K562 (cell line): ENCODE results near the gene SOAT2. TPM values are rescaled to one million over a fixed set of nuclear protein-coding genes. Genes with fewer than 3 reads are reported as not detected.

Source experiments
- ATAC-seq: fragments of 200-7000 bp; cut with Tn5 transposase; 3 replicates; pipeline ENCODE4 v1.9.1; 2020; ENCODE audit warnings: moderate library complexity
- BruUV-seq: library from RNA; stranded (reverse); fragments of 400-500 nt; replicated peaks from 2 replicates; lab custom pipeline; 2021; lab: Mats Ljungman, UMichigan
- CTCF ChIA-PET: fragments of 300-600 bp; formaldehyde crosslinking; extraction: SDS; loops from one replicate; lab custom pipeline; 2021; ENCODE audit warnings: low intra/inter-chr PET ratio; lab: Yijun Ruan, JAX
- POLR2A ChIA-PET: fragments of 300-600, 350-650 bp; sonication (Branson Sonifier 250); formaldehyde crosslinking; extraction: SDS; loops from one replicate; lab custom pipeline; 2021; ENCODE audit warnings: antibody characterized with exemption, inconsistent platforms; lab: Yijun Ruan, JAX
- DNase-seq, 4 experiments: peaks; one replicate each; pipeline versions ENCODE4 v3.0.0 to v3.0.0-alpha.2; 2011 to 2018; ENCODE audit warnings: low spot score in 3 of 4, mixed read lengths in 3 of 4; ENCODE audit errors: extremely low read depth in 1 of 4
- FAIRE-seq: peaks from 2 replicates; lab custom pipeline; 2011; peaks lifted over from hg19 to GRCh38; lab: Jason Lieb, UNC
- H2AFZ ChIP-seq: 2 replicates; pipeline ENCODE4 v1.6.0; 2011; ENCODE audit warnings: low read depth, low read length, control low read depth, inconsistent platforms
- H3K27ac ChIP-seq: fragments of 200-600 bp; 3 replicates; pipeline ENCODE4 v1.8.0; 2011; ENCODE audit warnings: low read depth, mild to moderate bottlenecking, control low read depth, inconsistent platforms, low read length, moderate library complexity, mixed read lengths; ENCODE audit errors: extremely low read depth
- H3K27me3 ChIP-seq, 2 experiments: fragments of 300-600 bp in 1 of 2; 2 replicates in 1 of 2; 3 replicates in 1 of 2; pipeline versions ENCODE4 v1.6.0 to v1.8.0; 2011; ENCODE audit warnings: inconsistent platforms in 2 of 2, low read length in 2 of 2, mild to moderate bottlenecking in 1 of 2, mixed read lengths in 1 of 2, moderate library complexity in 1 of 2; ENCODE audit not compliant: control insufficient read depth in 2 of 2, insufficient read depth in 2 of 2
- H3K36me3 ChIP-seq: fragments of 300-600 bp; 3 replicates; pipeline ENCODE4 v1.8.0; 2011; ENCODE audit warnings: mild to moderate bottlenecking, low read length, inconsistent platforms; ENCODE audit not compliant: control insufficient read depth, insufficient read depth
- H3K4me1 ChIP-seq, 2 experiments: fragments of 200-600 bp in 1 of 2; replicated peaks in 1 of 2; 2 replicates in 1 of 2; 3 replicates in 1 of 2; pipeline versions ENCODE4 v1.5.1 to v1.8.0; 2011; ENCODE audit warnings: inconsistent platforms in 2 of 2, low read length in 2 of 2, mild to moderate bottlenecking in 1 of 2, mixed read lengths in 1 of 2, moderate library complexity in 1 of 2; ENCODE audit not compliant: control insufficient read depth in 2 of 2, insufficient read depth in 2 of 2
- H3K4me2 ChIP-seq: 2 replicates; pipeline ENCODE4 v1.6.1; 2011; ENCODE audit warnings: low read length, control low read depth, inconsistent platforms, mixed read lengths; ENCODE audit not compliant: insufficient read depth
- H3K4me3 ChIP-seq: fragments of 200-600 bp; sonication (generic), shearing (Covaris generic); 2 replicates; pipeline ENCODE4 v1.5.1; 2016; ENCODE audit warnings: control low read depth, inconsistent platforms
- H3K79me2 ChIP-seq: fragments of 200-600 bp; 3 replicates; pipeline ENCODE4 v1.8.0; 2011; ENCODE audit warnings: low read length, inconsistent platforms; ENCODE audit not compliant: control insufficient read depth, insufficient read depth
- H3K9ac ChIP-seq, 2 experiments: 2 replicates each; pipeline versions ENCODE4 v1.6.0 to v1.6.1; 2011; ENCODE audit warnings: low read depth in 2 of 2, low read length in 2 of 2, control low read depth in 1 of 2, inconsistent platforms in 1 of 2, mild to moderate bottlenecking in 1 of 2, mixed read lengths in 1 of 2; ENCODE audit not compliant: insufficient read depth in 1 of 2
- H3K9me1 ChIP-seq: one replicate; pipeline ENCODE4 v1.6.0; 2011; ENCODE audit warnings: inconsistent platforms, mild to moderate bottlenecking, low read length, moderate library complexity; ENCODE audit not compliant: control insufficient read depth, insufficient read depth
- H3K9me3 ChIP-seq: replicated peaks from 2 replicates; pipeline ENCODE4 v1.5.1; 2011; ENCODE audit warnings: low read depth, low read length, inconsistent platforms; ENCODE audit not compliant: control insufficient read depth, insufficient read depth
- H4K20me1 ChIP-seq: replicated peaks from 2 replicates; pipeline ENCODE4 v1.6.1; 2011; ENCODE audit warnings: low read length, inconsistent platforms, mixed read lengths; ENCODE audit not compliant: control insufficient read depth, insufficient read depth
- CBX1 ChIP-seq: sonication (generic); IDR thresholded peaks from 2 replicates; pipeline ENCODE4 v1.6.1; 2016; ENCODE audit warnings: antibody characterized with exemption, low read depth, mild to moderate bottlenecking
- E2F3 ChIP-seq: fragments of 250-450 bp; sonication (Bioruptor Pico); IDR thresholded peaks from 2 replicates; pipeline ENCODE4 v1.4.0; 2020; ENCODE audit warnings: mild to moderate bottlenecking
- FOS ChIP-seq: IDR thresholded peaks from 3 replicates; pipeline ENCODE4 v1.6.1; 2011; ENCODE audit not compliant: insufficient read length; ENCODE audit errors: extremely low read depth
- GATA2 ChIP-seq: sonication (generic); formaldehyde crosslinking; IDR thresholded peaks from 2 replicates; pipeline ENCODE4 v1.4.0; 2020; ENCODE audit warnings: mild to moderate bottlenecking, missing genetic modification reagents
- HDAC8 ChIP-seq: fragments of 450-650 bp; IDR thresholded peaks from 2 replicates; pipeline ENCODE4 v1.6.1; 2016; ENCODE audit warnings: mild to moderate bottlenecking, missing genetic modification characterization, moderate library complexity, missing compliant biosample characterization
- MXI1 ChIP-seq: IDR thresholded peaks from 2 replicates; pipeline ENCODE4 v1.6.1; 2011; ENCODE audit warnings: low read depth, mild to moderate bottlenecking, improper control_type of control experiment, low read length
- PHF21A ChIP-seq: fragments of 450-650 bp; IDR thresholded peaks from 2 replicates; pipeline ENCODE4 v1.6.1; 2017; ENCODE audit warnings: low read depth, borderline replicate concordance
- PRMT5 ChIP-seq: sonication (generic); formaldehyde crosslinking; IDR thresholded peaks from 2 replicates; pipeline ENCODE4 v1.5.0; 2020; ENCODE audit warnings: missing genetic modification reagents
- RCOR1 ChIP-seq, 2 experiments: IDR thresholded peaks; 2 replicates each; pipeline ENCODE4 v1.6.1; 2012; ENCODE audit warnings: low read depth in 2 of 2, low read length in 2 of 2, borderline replicate concordance in 1 of 2, improper control_type of control experiment in 1 of 2
- WGBS: fragments of 100-300 bp; shearing (Covaris generic); methylation state at CpG from one replicate; pipeline ENCODE4 v1.1.6; 2016; ENCODE audit warnings: low coverage, mixed read lengths; ENCODE audit not compliant: insufficient coverage; ENCODE audit errors: missing lambda C conversion rate; 5-methylcytosine and 5-hydroxymethylcytosine counted together
- in situ Hi-C: fragments of 300-500 bp; cut with MboI; formaldehyde crosslinking; loops from 4 replicates; pipeline ENCODE4 v1.15.0; 2018; ENCODE audit warnings: inconsistent platforms, mixed read lengths
- intact Hi-C: fragments of 100-400 bp; cut with micrococcal nuclease; formaldehyde crosslinking; loops from 2 replicates; pipeline ENCODE4 v1.14.2; 2022
- polyA plus RNA-seq, 8 experiments: library from polyadenylated mRNA; depleted of rRNA in 4 of 8; stranded (reverse) in 5 of 8; unstranded in 3 of 8; fragments of >200 nt; fragmentation: Nextera tagmentation in 2 of 8; fragmentation: Illumina TruSeq in 1 of 8; extraction: Ambion mirVana in 2 of 8; extraction: Trizol in 1 of 8; gene quantifications; 2 replicates each; pipeline versions ENCODE4 v1.2.1 to v1.2.3, GENCODE V29; 2011 to 2014; ENCODE audit warnings: inconsistent platforms in 1 of 8, missing spikeins in 1 of 8
- total RNA-seq, 7 experiments: library from RNA; depleted of rRNA in 6 of 7; stranded (reverse); fragments of >200 nt in 6 of 7; fragmentation: Illumina TruSeq in 2 of 7; extraction: Trizol in 2 of 7; gene quantifications; 2 replicates each; pipeline versions ENCODE4 v1.2.1 to v1.2.3, GENCODE V29; 2011 to 2021; ENCODE audit warnings: low replicate concordance in 1 of 7
- TF ChIP-seq, protein P1 (sequence below): sonication (generic); formaldehyde crosslinking; IDR thresholded peaks from 2 replicates; pipeline ENCODE4 v1.9.0; 2022; ENCODE audit warnings: mild to moderate bottlenecking, missing genetic modification reagents
- TF ChIP-seq, protein P2 (sequence below), 3 experiments: fragments of 200-800 bp in 1 of 3; sonication (Bioruptor generic) in 1 of 3; sonication (generic) in 1 of 3; formaldehyde crosslinking in 1 of 3; IDR thresholded peaks; 2 replicates each; pipeline versions ENCODE4 v1.6.1 to v1.8.0; 2016 to 2022; ENCODE audit warnings: mild to moderate bottlenecking in 2 of 3, missing compliant biosample characterization in 2 of 3, missing genetic modification characterization in 2 of 3, missing genetic modification reagents in 1 of 3
- TF ChIP-seq, protein P3 (sequence below): sonication (generic); formaldehyde crosslinking; IDR thresholded peaks from 2 replicates; pipeline ENCODE4 v1.8.1; 2023; ENCODE audit warnings: mild to moderate bottlenecking, missing genetic modification reagents
- TF ChIP-seq, protein P4 (sequence below): fragments of 450-650 bp; IDR thresholded peaks from 2 replicates; pipeline ENCODE4 v1.6.1; 2017; ENCODE audit warnings: antibody characterized with exemption
- TF ChIP-seq, protein P5 (sequence below): fragments of 450-650 bp; IDR thresholded peaks from 2 replicates; pipeline ENCODE4 v1.6.1; 2016

SOAT2 gene
- total and polyA plus RNA-seq, 9 of the 15 experiments (the other 6 are each of a cell fraction or from before 2014, with no cell fraction given), result 0.04 TPM; not detected in 8

DNA sequence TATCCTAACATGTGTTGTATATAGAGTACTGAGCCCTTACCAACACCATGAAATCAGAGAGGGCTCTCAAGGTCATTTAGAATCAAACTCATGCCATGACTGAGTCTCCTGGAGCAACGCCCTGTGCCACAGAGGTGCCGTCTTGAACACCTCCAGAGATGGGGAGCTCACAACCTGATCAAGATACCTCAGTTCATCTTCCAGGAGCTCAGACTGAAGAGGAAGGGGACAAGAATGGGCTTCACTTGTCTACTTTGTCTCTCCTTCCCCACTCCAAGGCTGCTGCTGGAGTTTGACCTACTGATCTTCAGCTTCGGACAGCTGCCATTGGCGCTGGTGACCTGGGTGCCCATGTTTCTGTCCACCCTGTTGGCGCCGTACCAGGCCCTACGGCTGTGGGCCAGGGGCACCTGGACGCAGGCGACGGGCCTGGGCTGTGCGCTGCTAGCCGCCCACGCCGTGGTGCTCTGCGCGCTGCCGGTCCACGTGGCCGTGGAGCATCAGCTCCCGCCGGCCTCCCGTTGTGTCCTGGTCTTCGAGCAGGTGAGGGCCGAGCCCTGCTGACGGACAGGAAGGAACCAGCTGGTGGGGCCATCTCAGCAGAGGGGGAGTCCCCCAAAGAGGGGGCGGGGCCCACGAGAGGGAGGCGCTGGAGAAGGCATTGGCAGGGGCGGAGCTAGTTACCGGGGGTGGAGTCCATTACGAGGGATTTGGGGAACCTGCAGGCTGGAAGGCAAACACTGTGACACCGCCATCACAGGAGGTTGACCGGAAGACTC, 12.0 kb downstream of the SOAT2 start:
- ATAC-seq, result peak; percentile 91
- POLR2A ChIA-PET, result interaction anchor here (0.7 to 1.3 kb wide), 4 partner anchors 16 to 1184 kb away, joined by 3 to 4 read pairs (median 3); no protein-coding TSS in a partner anchor
- intact Hi-C loops, result no loop called here
- TF ChIP-seq, protein P1, sequence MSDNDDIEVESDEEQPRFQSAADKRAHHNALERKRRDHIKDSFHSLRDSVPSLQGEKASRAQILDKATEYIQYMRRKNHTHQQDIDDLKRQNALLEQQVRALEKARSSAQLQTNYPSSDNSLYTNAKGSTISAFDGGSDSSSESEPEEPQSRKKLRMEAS (CRISPR knock-in tag), result peak; percentile 49; the same call in 1 of the 2 replicates
- TF ChIP-seq MXI1 (no peak), RCOR1 (IDR thresholded peaks at IDR 0.05; ENCODE audit: borderline replicate concordance in 1 of 2, low read depth in 2 of 2, low read length in 2 of 2) (no peak), PHF21A (no peak), E2F3 (CRISPR knock-in tag) (no peak), FOS (no peak), HDAC8 (tag) (no peak), CBX1 (no peak), GATA2 (no peak), PRMT5 (no peak)
- TF ChIP-seq, protein P2, sequence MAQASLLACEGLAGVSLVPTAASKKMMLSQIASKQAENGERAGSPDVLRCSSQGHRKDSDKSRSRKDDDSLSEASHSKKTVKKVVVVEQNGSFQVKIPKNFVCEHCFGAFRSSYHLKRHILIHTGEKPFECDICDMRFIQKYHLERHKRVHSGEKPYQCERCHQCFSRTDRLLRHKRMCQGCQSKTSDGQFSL (CRISPR knock-in tag; IDR thresholded peaks at IDR 0.05), result no peak
- TF ChIP-seq, protein P2 (tag; IDR thresholded peaks at IDR 0.05), result peak in 1 of 2 experiments; percentile 66; a peak in 1 of 4 replicates
- TF ChIP-seq, protein P3, sequence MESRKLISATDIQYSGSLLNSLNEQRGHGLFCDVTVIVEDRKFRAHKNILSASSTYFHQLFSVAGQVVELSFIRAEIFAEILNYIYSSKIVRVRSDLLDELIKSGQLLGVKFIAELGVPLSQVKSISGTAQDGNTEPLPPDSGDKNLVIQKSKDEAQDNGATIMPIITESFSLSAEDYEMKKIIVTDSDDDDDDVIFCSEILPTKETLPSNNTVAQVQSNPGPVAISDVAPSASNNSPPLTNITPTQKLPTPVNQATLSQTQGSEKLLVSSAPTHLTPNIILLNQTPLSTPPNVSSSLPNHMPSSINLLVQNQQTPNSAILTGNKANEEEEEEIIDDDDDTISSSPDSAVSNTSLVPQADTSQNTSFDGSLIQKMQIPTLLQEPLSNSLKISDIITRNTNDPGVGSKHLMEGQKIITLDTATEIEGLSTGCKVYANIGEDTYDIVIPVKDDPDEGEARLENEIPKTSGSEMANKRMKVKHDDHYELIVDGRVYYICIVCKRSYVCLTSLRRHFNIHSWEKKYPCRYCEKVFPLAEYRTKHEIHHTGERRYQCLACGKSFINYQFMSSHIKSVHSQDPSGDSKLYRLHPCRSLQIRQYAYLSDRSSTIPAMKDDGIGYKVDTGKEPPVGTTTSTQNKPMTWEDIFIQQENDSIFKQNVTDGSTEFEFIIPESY (CRISPR knock-in tag), result peak; percentile 68; the same call in 1 of the 2 replicates
- TF ChIP-seq, protein P4, sequence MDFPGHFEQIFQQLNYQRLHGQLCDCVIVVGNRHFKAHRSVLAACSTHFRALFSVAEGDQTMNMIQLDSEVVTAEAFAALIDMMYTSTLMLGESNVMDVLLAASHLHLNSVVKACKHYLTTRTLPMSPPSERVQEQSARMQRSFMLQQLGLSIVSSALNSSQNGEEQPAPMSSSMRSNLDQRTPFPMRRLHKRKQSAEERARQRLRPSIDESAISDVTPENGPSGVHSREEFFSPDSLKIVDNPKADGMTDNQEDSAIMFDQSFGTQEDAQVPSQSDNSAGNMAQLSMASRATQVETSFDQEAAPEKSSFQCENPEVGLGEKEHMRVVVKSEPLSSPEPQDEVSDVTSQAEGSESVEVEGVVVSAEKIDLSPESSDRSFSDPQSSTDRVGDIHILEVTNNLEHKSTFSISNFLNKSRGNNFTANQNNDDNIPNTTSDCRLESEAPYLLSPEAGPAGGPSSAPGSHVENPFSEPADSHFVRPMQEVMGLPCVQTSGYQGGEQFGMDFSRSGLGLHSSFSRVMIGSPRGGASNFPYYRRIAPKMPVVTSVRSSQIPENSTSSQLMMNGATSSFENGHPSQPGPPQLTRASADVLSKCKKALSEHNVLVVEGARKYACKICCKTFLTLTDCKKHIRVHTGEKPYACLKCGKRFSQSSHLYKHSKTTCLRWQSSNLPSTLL, result no peak
- TF ChIP-seq, protein P5, sequence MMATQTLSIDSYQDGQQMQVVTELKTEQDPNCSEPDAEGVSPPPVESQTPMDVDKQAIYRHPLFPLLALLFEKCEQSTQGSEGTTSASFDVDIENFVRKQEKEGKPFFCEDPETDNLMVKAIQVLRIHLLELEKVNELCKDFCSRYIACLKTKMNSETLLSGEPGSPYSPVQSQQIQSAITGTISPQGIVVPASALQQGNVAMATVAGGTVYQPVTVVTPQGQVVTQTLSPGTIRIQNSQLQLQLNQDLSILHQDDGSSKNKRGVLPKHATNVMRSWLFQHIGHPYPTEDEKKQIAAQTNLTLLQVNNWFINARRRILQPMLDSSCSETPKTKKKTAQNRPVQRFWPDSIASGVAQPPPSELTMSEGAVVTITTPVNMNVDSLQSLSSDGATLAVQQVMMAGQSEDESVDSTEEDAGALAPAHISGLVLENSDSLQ, result peak; percentile 46; the same call in 1 of the 2 replicates

More for the DNA sequence above, 12.0 kb downstream of the SOAT2 start:
- WGBS, result 74% methylated on average over 33 of the region's 33 CpGs
- Histone ChIP-seq H3K9ac (no peak overlapping the region), H3K9me1 (no peaks in the 10 kb centered on the region), H2AFZ (peak overlapping the region; percentile 59), H3K79me2 (no peaks in the 10 kb centered on the region), H4K20me1 (no peaks in the 10 kb centered on the region), H3K4me3 (no peak overlapping the region), H3K36me3 (no peaks in the 10 kb centered on the region), H3K9me3 (no peaks in the 10 kb centered on the region), H3K27ac (no peak overlapping the region), H3K4me2 (no peak overlapping the region), H3K4me1 (peaks cover 4 to 8% of the 10 kb centered on the region in 2 experiments; a peak in 3 of 5 replicates), H3K27me3 (no peaks in the 10 kb centered on the region)
- in situ Hi-C loops, result no loop called here
- BruUV-seq, result no TSS peak
- DNase-seq (peak; percentile 55 to 89 (median 75)), FAIRE-seq (no peak)
- CTCF ChIA-PET, result no interaction called here
